MCF 10A (cell line): ENCODE data around the gene CYP4A22. TPM values are rescaled to one million over a fixed set of nuclear protein-coding genes. Genes with fewer than 3 reads are reported as not detected.

ENCODE experiments used
- BruUV-seq: library from RNA; stranded (reverse); fragments of 400-500 nt; replicated peaks from 2 replicates; lab custom pipeline; 2021; lab: Mats Ljungman, UMichigan
- CTCF ChIA-PET: fragments of 300-600 bp; sonication (Branson Sonifier 250); formaldehyde crosslinking; extraction: SDS; loops from one replicate; lab custom pipeline; 2021; ENCODE audit warnings: antibody characterized with exemption, inconsistent platforms; lab: Yijun Ruan, JAX
- POLR2A ChIA-PET: fragments of 300-600, 350-650 bp; sonication (Branson Sonifier 250); formaldehyde crosslinking; extraction: SDS; loops from one replicate; lab custom pipeline; 2020; ENCODE audit warnings: antibody characterized with exemption, inconsistent platforms; lab: Yijun Ruan, JAX
- DNase-seq: peaks from one replicate; pipeline ENCODE4 v3.0.0-alpha.2; 2018; ENCODE audit not compliant: unreplicated experiment
- H3K27ac Mint-ChIP-seq: one replicate; pipeline ENCODE4 v1.8.0; 2022; ENCODE audit warnings: mild to moderate bottlenecking, low read depth, mixed read lengths; ENCODE audit not compliant: unreplicated experiment
- H3K27me3 Mint-ChIP-seq: one replicate; pipeline ENCODE4 v1.8.0; 2022; ENCODE audit warnings: mixed read lengths; ENCODE audit not compliant: insufficient read depth, unreplicated experiment
- H3K36me3 Mint-ChIP-seq: one replicate; pipeline ENCODE4 v1.8.0; 2022; ENCODE audit warnings: mild to moderate bottlenecking, moderate library complexity, mixed read lengths; ENCODE audit not compliant: insufficient read depth, unreplicated experiment
- H3K4me1 Mint-ChIP-seq: one replicate; pipeline ENCODE4 v1.8.0; 2022; ENCODE audit warnings: mixed read lengths; ENCODE audit not compliant: insufficient read depth, unreplicated experiment
- H3K4me3 Mint-ChIP-seq: one replicate; pipeline ENCODE4 v1.8.0; 2022; ENCODE audit warnings: mild to moderate bottlenecking, moderate library complexity, mixed read lengths; ENCODE audit not compliant: unreplicated experiment
- H3K9me3 Mint-ChIP-seq: one replicate; pipeline ENCODE4 v1.8.0; 2022; ENCODE audit warnings: mixed read lengths; ENCODE audit not compliant: unreplicated experiment
- intact Hi-C: fragments of 100-400 bp; cut with micrococcal nuclease; formaldehyde crosslinking; loops from 2 replicates; pipeline ENCODE4 v1.14.1; 2022
- total RNA-seq: library from RNA; stranded (reverse); gene quantifications from 2 replicates; pipeline ENCODE4 v1.2.3, GENCODE V29; 2022
- TF ChIP-seq, protein P1 (sequence below): fragments of 200-600 bp; IDR thresholded peaks from one replicate; pipeline ENCODE4 v1.8.0; 2022; ENCODE audit warnings: antibody characterized with exemption, mild to moderate bottlenecking; ENCODE audit not compliant: unreplicated experiment

CYP4A22 gene
- total RNA-seq, 1 experiment from 2014 or later: not detected

DNA sequence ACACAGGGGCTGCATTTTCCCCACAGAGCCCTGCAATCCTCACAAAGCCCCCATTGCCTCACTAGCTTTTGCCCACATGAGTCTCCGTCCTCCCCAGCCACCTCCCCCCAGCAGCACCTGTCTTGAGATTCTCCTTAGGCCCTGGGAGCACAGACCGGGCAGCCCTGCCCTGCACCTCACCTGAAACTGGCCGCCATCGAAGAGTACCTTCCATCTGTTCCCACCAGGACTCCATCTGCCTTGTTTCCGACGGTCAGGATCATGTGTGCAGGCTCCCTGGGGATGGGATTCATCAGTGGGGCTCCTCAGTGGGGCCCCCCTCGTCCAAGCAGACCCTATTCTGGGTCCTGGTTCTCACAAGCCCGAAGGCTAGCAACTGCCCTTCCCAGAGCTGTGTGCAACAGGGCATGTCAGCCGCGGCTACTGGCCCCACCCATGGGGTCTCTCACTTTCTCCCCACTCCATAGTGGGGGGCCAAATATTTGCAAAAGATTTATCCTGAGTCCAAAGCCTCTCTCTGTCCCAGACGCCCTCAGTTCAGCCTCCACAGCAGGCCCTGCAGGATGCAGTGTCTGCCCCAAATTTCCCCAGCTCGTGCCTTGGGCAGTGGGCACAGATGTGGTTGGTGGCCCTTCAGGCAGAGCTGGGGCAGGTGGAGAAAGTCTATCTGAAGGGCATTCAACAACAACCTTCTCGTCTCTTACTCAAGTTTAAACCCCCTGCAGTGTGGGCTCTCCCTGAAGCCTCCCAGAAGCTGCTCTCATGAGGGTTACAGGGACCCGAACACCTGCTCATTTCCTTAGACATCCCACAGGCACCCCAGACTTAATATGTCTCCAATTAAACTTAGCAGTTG, 47.8 kb downstream of the CYP4A22 start:
- intact Hi-C loops: no loop called here
- Mint-ChIP-seq H3K9me3 (no peaks in the 10 kb centered on the region), H3K4me1 (peaks cover 31% of the 10 kb centered on the region), H3K36me3 (peaks cover 5% of the 10 kb centered on the region), H3K4me3 (no peak overlapping the region), H3K27ac (peak overlapping the region; percentile 44), H3K27me3 (no peaks in the 10 kb centered on the region)
- POLR2A ChIA-PET: interaction anchor here (0.7 kb wide), 1 partner anchor 380 kb away, joined by 3 read pairs; no protein-coding TSS in a partner anchor
- CTCF ChIA-PET: interaction anchor here (0.6 to 8.1 kb wide), 6 partner anchors 7 to 252 kb away, joined by 3 to 158 read pairs (median 5); partner anchors contain the start of gene PDZK1IP1
- no TSS peak for BruUV-seq
- TF ChIP-seq, protein P1, sequence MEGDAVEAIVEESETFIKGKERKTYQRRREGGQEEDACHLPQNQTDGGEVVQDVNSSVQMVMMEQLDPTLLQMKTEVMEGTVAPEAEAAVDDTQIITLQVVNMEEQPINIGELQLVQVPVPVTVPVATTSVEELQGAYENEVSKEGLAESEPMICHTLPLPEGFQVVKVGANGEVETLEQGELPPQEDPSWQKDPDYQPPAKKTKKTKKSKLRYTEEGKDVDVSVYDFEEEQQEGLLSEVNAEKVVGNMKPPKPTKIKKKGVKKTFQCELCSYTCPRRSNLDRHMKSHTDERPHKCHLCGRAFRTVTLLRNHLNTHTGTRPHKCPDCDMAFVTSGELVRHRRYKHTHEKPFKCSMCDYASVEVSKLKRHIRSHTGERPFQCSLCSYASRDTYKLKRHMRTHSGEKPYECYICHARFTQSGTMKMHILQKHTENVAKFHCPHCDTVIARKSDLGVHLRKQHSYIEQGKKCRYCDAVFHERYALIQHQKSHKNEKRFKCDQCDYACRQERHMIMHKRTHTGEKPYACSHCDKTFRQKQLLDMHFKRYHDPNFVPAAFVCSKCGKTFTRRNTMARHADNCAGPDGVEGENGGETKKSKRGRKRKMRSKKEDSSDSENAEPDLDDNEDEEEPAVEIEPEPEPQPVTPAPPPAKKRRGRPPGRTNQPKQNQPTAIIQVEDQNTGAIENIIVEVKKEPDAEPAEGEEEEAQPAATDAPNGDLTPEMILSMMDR: no peak
- no peak for DNase-seq

DNA sequence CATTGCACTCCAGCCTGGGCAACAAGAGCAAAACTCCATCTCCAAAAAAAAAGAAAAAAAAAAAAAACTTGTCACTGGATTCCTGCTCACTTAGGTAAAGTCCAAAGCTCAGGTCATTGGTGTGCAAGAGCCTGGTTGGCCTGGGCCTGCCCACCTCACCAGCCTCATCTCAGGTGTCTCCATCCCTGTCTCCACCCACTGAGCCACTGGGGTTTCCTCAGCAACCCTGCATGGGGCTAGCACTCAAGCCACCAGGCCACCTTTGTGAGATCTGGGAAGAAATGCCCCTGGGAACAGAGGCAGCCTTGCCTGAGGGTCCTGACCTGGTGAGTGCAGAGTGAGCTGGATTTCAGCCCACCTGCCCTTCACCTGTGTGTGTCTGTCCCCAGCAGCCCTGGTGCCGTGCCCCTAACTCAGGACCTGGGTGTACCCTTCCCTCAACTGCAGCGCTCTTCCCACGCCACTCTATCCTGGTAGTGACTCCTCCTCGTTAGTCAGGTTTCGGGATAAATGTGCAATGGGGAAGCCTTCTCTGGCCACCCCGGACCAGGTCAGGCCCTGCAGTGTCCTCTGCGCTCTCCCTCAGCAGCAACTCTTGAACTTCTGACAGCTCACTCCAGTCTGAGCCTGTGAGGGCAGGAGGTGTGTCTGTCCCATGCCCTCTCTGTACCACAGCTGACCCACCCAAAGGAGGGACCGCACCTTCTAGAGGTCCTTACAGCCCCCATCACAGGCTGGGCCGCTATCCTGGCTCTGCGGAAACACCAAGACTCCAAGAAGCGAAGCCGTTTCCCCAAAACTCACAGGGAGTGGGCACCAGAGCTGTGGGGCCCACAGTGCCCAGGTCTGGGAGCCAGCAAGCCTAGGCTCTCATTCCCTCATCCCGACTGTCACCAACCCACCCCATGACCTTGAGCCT, 49.3 kb downstream of the CYP4A22 start:
- no peak for DNase-seq
- H3K9me3 Mint-ChIP-seq: no peaks in the 10 kb centered on the region
- peaks cover 5% of the 10 kb centered on the region for H3K36me3 Mint-ChIP-seq
- H3K27ac Mint-ChIP-seq: no peak overlapping the region
- H3K27me3 Mint-ChIP-seq: no peaks in the 10 kb centered on the region
- intact Hi-C loops: no loop called here
- no peak overlapping the region for H3K4me3 Mint-ChIP-seq
- BruUV-seq: no TSS peak
- TF ChIP-seq, protein P1: no peak
- ChIA-PET CTCF (interaction anchor here (0.7 to 2.1 kb wide), 3 partner anchors 8 to 77 kb away, joined by 3 to 20 read pairs (median 4); no protein-coding TSS in a partner anchor), POLR2A (no interaction called here)
- H3K4me1 Mint-ChIP-seq: peaks cover 33% of the 10 kb centered on the region

- intact Hi-C loops: no loop called here
- TF ChIP-seq, protein P1: no peak
- Mint-ChIP-seq H3K9me3 (no peaks in the 10 kb centered on the region), H3K27me3 (no peaks in the 10 kb centered on the region), H3K36me3 (peaks cover 5% of the 10 kb centered on the region), H3K4me1 (peaks cover 33% of the 10 kb centered on the region), H3K4me3 (peak overlapping the region; percentile 50), H3K27ac (no peak overlapping the region)
- CTCF ChIA-PET: interaction anchor here (0.7 to 2.1 kb wide), 3 partner anchors 8 to 1016 kb away, joined by 3 to 20 read pairs (median 11); no protein-coding TSS in a partner anchor
- POLR2A ChIA-PET: no interaction called here
- BruUV-seq: no TSS peak
- DNase-seq: no peak
These were observed 50.1 kb downstream of the CYP4A22 start for GRCh38 chr1:47187231-47187925.
